Adrenal gland (tissue), 5 donors: ENCODE data around the gene SPECC1L.

ENCODE experiments used
- CTCF ChIP-seq, 6 experiments: fragments of 450-650 bp in 4 of 6; fragments of 200-600 bp in 2 of 6; sonication (generic) in 1 of 6; IDR thresholded peaks; 1 replicate in 5 of 6; 2 replicates in 1 of 6; pipeline versions ENCODE4 v1.5.1 to v1.8.0; 2016 to 2021; ENCODE audit warnings: antibody characterized with exemption in 6 of 6, mild to moderate bottlenecking in 2 of 6, moderate library complexity in 1 of 6
- POLR2A ChIP-seq, 2 donors: fragments of 450-650 bp; IDR thresholded peaks; one replicate each; pipeline ENCODE4 v1.6.1; 2017; ENCODE audit warnings: antibody characterized with exemption in 2 of 2, mild to moderate bottlenecking in 2 of 2, moderate library complexity in 1 of 2
- donor health status: DM: no; HTN: no; CAD: no.

DNA sequence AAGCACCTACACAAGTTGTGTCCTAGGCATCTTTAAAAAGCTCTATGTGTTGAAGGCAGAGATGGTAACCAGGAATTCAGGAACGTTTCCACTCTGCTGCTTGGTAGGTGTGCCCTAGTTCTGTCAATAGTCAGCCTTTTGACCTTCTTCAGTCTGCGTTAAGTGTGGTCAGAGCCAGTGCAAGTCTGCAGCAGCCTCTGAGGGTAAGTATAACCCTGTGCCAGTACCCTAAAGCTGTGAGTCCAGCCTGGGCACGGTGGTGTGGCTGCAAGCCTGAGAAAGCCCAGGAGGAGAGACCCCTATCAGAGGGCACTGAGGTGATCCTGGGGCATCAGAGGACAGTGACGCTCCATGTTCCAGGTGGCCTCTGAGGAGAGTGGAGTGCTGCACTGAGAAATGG, 80.0 kb downstream of the SPECC1L start:
- TF ChIP-seq CTCF (IDR thresholded peaks at IDR 0.05) (no peak), POLR2A (IDR thresholded peaks at IDR 0.05) (no peak)
